Measurements from ENCODE around the gene FHIT. TPM values are rescaled to one million over a fixed set of nuclear protein-coding genes. Genes with fewer than 3 reads are reported as not detected.

Gene FHIT
- total and polyA plus RNA-seq, 7 donors: 0.98 to 10.4 (median 4.0) TPM

- no peak for TF ChIP-seq CTCF (IDR thresholded peaks at IDR 0.05)
- Histone ChIP-seq H3K27ac (no peak overlapping the region), H3K9me3 (no peaks in the 10 kb centered on the region), H3K27me3 (ENCODE audit: insufficient read depth in 3 of 3, low read length in 2 of 3) (no peaks in the 10 kb centered on the region), H3K36me3 (ENCODE audit: insufficient read depth in 1 of 2, low read depth in 1 of 2) (no peaks in the 10 kb centered on the region), H3K4me1 (no peaks in the 10 kb centered on the region), H3K4me3 (no peak overlapping the region)
- intact Hi-C loops (cut with DNase I): no loop called here
- WGBS, 3 donors: 61 to 76% (median 64%) methylated on average over 1 of the region's 1 CpG
- no peak for DNase-seq
- no peak for ATAC-seq
Measured at GRCh38 chr3:59750391-59750790, 1500.9 kb downstream of the FHIT start.

- H3K4me1 ChIP-seq: no peaks in the 10 kb centered on the region
- no peaks in the 10 kb centered on the region for H3K9me3 ChIP-seq
- H3K4me3 ChIP-seq: no peak overlapping the region
- H3K27me3 ChIP-seq (ENCODE audit: insufficient read depth in 3 of 3, low read length in 2 of 3): no peaks in the 10 kb centered on the region
- H3K36me3 ChIP-seq (ENCODE audit: insufficient read depth in 1 of 2, low read depth in 1 of 2): no peaks in the 10 kb centered on the region
- H3K27ac ChIP-seq: no peak overlapping the region
- DNase-seq (no peak), ATAC-seq (no peak)
- WGBS, 3 donors: 79 to 82% (median 82%) methylated on average over 6 of the region's 6 CpGs
- intact Hi-C loops (cut with DNase I): no loop called here
- TF ChIP-seq CTCF (IDR thresholded peaks at IDR 0.05): no peak
Measured at GRCh38 chr3:59749291-59749690, 1502.0 kb downstream of the FHIT start.

GRCh38 chr3:59746585-59746984 lies 1504.7 kb downstream of the FHIT start:
- no peaks in the 10 kb centered on the region for H3K27me3 ChIP-seq (ENCODE audit: insufficient read depth in 3 of 3, low read length in 2 of 3)
- intact Hi-C loops (cut with DNase I): no loop called here
- no peaks in the 10 kb centered on the region for H3K9me3 ChIP-seq
- no peak for ATAC-seq
- DNase-seq: no peak
- no peaks in the 10 kb centered on the region for H3K4me1 ChIP-seq
- no peak for TF ChIP-seq CTCF (IDR thresholded peaks at IDR 0.05)
- H3K36me3 ChIP-seq (ENCODE audit: insufficient read depth in 1 of 2, low read depth in 1 of 2): no peaks in the 10 kb centered on the region
- no peak overlapping the region for H3K27ac ChIP-seq
- 89 to 94% (median 92%) methylated on average over 3 of the region's 3 CpGs for WGBS, 3 donors
- no peak overlapping the region for H3K4me3 ChIP-seq

GRCh38 chr3:59737241-59737640 lies 1514.0 kb downstream of the FHIT start:
- H3K4me3 ChIP-seq: no peak overlapping the region
- TF ChIP-seq CTCF (IDR thresholded peaks at IDR 0.05): no peak
- no peaks in the 10 kb centered on the region for H3K36me3 ChIP-seq (ENCODE audit: insufficient read depth in 1 of 2, low read depth in 1 of 2)
- H3K9me3 ChIP-seq: no peaks in the 10 kb centered on the region
- no peaks in the 10 kb centered on the region for H3K27me3 ChIP-seq (ENCODE audit: insufficient read depth in 3 of 3, low read length in 2 of 3)
- WGBS, 3 donors: 19 to 39% (median 20%) methylated on average over 3 of the region's 3 CpGs
- ATAC-seq (no peak), DNase-seq (no peak)
- intact Hi-C loops (cut with DNase I): no loop called here
- H3K4me1 ChIP-seq: no peaks in the 10 kb centered on the region
- H3K27ac ChIP-seq: no peak overlapping the region

GRCh38 chr3:59734061-59734460 lies 1517.2 kb downstream of the FHIT start:
- intact Hi-C loops (cut with DNase I): no loop called here
- no peaks in the 10 kb centered on the region for H3K27me3 ChIP-seq (ENCODE audit: insufficient read depth in 3 of 3, low read length in 2 of 3)
- no peaks in the 10 kb centered on the region for H3K9me3 ChIP-seq
- no peak for TF ChIP-seq CTCF (IDR thresholded peaks at IDR 0.05)
- H3K36me3 ChIP-seq (ENCODE audit: insufficient read depth in 1 of 2, low read depth in 1 of 2): no peaks in the 10 kb centered on the region
- WGBS, 3 donors: 63 to 78% (median 69%) methylated on average over 4 of the region's 4 CpGs
- no peak overlapping the region for H3K27ac ChIP-seq
- no peaks in the 10 kb centered on the region for H3K4me1 ChIP-seq
- no peak for DNase-seq
- no peak for ATAC-seq
- no peak overlapping the region for H3K4me3 ChIP-seq

All from psoas muscle (tissue), 8 donors.